Measurements from ENCODE around the gene GCN1. TPM values are rescaled to one million over a fixed set of nuclear protein-coding genes. Genes with fewer than 3 reads are reported as not detected.

Gene GCN1
- total and polyA plus RNA-seq, 2 of the 8 experiments (the other 6 are each of a cell fraction or from before 2014, with no cell fraction given), result 61.4 to 133 TPM

- TF ChIP-seq CHD7 (IDR thresholded peaks at IDR 0.05; ENCODE audit: insufficient replicate concordance, low read length), result no peak
- no peak for TF ChIP-seq CBX5 (IDR thresholded peaks at IDR 0.05; ENCODE audit: low read depth, low read length)
These were observed 62.3 kb downstream of the GCN1 start (continued) for GRCh38 chr12:120132054-120132836.

All from H1 (cell line).